Measurements from ENCODE around the gene FAM47E.

FAM47E gene, protein sequence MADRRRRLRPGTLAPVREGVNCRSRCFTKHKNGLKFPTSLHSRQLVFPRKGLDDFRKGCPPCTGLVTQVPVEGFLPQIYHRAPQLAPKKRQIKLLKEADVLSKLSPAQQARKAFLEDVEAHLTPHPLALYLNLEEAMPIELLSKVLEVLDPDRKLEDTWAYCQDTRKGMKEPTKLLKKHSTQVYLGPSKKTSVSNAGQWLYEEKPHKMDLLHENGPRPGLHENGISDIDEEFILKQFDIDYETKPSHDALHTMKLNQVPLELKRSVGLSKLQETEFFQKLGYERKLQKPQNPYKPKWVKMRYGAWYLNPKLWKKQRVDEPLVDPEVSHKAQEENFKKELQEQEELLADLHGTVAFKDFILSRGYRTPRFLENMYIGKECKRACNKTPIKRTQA

DNA sequence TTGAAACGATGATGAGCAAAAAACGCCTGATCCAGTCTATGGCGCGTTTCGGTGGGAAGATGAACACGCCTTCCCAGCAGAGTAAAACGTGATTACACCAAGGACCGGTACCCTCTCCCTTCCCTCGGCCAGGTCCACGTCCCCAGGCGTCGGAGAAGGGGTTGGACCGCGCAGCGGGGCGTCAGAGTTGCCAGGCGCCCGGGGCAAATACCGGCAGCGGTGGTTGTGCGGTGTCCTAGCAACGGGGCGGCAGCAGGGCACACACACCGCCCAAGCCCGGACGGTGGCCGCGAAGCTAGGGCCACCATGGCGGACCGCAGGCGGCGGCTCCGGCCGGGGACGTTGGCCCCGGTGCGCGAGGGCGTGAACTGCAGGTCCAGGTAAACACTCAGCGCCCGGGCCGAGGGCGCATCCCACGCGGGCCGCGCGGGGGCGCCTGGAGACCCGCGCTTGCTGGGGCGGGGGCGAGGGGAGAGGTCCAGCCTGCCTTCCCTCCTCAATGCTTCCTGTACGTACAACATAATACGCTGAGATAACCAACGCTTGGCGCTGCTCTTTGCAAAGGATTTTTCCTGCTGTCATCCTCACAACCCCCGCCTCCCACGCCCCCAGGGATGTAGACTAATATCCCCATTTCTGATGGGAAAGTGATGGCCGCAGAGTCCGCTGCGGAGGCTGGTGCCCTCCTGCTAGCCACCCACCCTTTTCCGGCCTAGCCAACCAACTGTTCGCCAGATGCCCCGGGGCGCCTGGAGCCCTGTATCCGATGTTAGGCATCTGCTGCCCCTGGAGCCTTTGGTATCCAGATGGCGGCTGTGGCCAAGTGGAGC, at the start of gene FAM47E:
Gene FAM47E (plus strand): TSS at position 281 of the 830 bp plus-strand sequence. CDS start 26 bp downstream, at position 307.
- peak; percentile 2 to 3 for DNase-seq

DNA sequence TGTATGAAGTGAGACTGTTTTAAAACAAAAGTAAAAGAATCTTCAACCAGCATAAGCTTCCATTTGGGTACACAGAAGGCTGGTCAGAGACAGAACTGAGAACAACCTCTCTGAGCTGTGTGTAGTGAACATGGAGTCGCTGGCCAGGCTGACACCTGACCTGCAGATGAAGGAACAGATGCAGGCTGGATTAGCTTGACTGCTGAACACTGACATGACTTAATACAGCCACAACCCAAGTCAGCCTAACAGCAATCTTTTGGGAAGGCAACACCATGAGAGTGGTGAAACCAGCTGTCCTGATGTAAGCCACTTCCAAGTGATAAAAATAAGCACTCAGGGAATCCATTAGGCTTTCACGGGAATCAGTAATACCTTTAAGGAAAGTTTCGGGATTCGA, 48.0 kb upstream of the FAM47E start:
- no peak for DNase-seq

DNA sequence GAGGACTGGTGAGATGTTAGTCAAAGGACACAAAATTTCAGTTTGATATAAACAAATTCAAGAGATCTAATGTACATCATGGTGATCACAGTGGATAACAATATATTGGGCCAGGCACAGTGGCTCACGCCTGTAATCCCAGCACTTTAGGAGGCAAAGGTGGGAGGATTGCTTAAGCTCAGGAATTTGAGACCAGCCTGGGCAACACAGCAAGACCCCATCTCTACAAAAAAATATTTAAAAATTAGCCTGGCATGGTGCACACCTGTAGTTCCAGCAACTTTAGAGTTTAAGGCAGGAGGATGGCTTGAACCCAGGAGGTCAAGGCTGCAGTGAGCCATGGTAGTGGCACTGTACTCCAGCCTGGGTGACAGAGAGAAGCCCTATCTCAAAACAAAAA, 46.6 kb upstream of the FAM47E start:
- DNase-seq = no peak

DNA sequence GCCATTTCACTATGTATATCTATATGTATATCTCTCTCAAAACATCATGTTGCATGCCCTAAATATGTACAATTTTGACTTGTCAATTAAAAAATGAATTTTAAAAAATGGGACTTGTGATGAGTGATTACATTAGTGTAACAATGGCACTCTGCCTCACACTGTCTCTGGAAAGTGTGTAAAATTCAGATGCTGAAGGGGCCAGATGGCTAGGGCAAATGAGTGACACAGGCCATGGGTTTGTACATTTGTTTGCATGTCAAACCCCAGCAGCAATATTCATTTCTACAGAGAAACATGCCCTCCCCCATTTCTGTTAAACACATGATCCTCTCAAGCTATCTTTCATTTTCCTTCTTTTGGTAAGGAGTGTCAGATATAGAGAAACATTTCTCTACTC, 46.0 kb upstream of the FAM47E start:
- DNase-seq = no peak

DNA sequence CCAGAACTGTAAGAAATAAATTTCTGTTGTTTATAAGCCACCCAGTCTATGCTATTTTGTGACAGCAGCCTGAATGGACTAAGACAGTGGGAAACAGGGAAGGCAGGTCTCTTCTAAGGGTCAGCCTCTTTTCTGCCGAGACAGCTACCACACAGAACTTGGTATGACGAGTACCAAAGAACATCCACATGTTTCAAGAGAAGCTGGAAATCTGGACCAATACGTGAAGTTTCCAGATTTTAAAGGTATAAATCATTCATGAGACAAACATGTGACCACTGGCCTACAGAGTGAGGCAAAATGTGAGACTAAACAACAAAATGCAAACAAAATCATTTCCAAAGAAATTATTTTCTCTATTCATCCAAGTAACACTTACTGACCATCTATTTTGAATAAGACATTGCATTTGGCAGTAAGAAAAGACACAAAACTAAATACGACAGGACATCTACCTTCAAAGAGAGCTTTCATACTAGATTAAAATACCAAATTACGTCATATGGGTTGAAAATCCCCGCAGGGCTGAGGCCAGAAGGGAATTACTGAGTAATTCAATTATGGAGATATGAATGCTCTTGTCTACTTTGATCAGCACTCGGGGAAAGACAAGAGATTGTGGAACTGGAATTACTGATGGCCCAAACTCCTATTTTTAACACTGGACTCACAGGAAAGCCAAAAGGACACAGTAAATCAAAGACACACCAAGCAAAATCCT, 45.1 kb upstream of the FAM47E start:
- no peak for DNase-seq

DNA sequence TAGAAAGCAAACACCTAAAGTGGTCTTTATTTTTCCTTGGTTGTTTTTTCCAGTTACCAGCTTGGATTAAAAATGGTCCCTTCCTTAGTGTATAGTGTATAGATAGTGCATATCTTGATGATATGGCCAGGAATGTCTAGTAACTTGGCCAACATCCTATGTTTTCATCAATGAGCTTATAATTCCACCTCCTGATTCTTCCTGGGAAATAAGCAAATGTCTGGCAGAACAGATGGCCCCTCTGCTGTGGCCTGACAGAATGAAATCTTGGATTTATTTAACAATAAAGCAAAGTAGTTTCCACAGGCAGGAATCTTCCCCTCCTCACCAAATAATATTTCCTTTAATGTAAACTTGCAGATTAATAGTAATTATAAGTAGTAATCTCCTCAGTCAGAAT, 44.0 kb upstream of the FAM47E start:
- no peak for DNase-seq

DNA sequence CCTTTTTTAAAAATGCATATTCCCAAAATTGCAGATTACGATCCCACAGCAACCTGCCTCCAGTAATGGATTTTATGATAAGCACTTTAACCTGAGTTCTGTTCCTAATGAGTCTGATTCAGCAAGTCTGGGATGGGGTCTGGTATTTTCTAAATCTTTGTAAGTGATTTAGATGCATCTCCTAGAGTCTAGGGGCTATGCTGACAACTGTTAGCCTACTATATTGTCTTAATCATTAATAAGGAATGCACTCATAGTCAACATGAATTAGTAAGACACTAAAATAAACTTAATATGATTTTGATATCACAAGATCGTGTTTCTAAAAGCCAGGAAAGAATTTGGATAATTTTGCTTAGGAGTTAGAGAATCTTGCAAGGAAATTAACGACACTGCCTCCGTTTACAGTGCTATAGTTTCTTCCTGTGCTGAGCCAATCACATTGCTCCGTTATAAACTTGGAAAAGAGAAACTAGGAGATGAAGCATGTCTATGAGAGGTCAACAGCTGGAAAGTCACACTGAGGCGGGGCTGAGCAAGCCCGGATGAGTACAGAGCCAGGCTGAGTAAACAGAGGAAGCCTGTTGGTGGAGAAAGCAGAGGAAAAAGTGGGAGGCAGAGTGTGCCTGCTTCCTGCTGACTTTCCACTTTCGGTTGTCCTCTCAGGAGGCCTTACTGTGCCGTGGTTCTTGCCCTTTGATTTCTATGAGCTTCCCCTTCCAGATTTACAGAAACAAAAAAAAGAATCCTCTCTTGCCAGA, 43.3 kb upstream of the FAM47E start:
- DNase-seq = no peak

DNA sequence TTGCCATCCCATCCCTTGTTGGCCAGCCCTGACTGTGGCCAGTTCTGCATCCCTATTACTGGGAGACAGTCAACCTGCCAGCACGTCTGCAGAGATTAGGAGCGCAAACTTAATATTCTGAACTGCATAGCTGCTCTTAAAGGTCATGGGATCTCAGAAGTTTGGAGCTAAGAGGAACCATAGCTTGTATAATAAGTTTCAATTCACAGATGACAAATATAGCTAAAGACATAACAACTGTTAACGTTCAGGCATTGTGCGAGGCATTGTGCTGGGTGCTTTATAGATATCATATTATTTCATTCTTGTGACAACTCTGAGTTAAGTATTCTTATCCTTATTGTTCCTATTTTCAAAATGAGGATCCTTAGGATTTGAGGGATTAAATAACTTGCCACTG, 41.6 kb upstream of the FAM47E start:
- no peak for DNase-seq

DNA sequence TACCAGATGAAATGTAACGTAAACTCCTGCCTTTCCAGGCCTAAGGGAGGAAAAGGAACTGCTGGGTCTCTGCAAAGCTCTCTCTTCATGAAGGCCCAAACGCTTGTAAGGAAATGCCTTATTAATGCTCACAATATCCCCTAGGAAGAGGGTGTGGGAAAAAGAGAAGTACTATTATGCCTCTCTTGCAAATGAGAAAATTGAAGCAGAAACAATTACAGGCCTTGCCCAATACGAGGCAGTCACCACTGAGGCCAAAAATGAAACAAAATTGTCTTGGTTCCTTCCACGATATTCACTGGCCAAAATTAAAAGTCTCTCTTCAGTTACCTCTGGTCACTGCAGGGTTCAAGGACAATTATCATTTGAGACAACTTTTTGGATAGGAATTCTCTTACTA, 41.1 kb upstream of the FAM47E start:
- no peak for DNase-seq

DNA sequence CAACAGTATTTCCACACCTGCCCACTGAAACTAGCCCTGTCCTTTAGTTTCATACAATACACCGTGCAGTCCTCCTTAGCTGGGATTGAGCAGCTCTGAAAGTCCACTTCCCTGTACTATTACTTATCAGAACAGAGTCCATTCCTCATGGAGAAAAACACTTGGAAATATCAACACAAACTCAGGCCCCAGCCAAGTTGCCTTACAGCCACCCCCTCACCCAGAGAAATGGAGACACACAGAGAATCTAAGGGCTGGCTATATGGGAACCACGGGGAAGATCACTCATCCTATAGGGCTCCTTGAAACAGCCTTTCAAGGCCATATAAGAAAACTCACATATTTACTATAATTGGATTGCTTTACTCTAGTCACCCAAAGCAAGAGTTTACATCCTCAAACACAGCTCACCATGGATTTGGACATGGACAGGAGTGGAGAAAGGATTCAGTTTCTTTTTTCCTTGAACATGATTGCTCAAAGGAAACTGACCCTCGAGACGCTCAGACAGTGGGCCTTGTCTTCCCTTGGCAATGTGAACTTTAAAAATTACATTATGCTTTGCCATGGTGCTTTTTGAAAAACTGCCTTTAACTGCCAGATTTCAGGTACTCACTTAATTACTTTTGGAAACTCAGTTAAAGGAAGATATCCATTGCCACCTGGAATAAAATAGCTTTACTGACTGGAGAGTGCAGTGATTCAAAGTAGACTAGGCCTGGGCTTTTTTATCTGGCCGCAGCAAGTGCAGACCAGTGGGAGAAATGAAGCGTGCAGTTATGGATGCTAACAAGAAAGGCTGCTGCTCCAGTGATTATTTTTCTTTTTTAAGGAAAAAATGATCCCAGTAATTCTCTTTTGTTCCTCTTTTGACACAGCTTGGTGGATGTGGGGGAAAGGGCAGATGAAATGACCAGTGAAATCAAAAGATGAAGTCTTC, 39.5 kb upstream of the FAM47E start:
- no peak for DNase-seq

DNA sequence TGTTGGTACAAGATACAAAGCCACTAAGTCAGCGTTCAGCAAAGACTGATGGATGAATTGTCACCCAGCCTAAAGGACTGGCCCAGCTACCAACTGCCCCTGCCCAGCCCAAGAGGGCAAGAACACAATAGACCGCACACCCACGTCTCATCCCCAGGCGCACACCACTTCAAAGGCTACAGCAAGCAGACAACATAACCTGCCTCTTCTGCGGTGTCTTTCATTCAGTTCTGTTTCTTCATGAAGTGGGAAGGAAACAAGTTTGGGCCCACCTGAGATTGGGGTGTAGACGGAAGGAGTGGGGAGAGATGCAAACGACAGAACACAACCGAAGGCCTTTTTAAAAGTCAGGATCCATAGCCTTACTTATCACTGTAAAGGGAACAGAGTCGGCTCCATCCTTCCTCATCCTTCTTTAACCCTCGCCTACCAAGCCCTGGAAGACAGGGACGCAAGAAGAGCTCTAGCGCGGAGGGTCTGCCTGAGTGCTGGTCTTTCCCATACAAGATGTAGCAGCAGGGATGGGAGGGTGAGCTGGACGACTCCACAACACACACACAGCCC, 38.6 kb upstream of the FAM47E start:
- peak; percentile 15 to 35 for DNase-seq

DNA sequence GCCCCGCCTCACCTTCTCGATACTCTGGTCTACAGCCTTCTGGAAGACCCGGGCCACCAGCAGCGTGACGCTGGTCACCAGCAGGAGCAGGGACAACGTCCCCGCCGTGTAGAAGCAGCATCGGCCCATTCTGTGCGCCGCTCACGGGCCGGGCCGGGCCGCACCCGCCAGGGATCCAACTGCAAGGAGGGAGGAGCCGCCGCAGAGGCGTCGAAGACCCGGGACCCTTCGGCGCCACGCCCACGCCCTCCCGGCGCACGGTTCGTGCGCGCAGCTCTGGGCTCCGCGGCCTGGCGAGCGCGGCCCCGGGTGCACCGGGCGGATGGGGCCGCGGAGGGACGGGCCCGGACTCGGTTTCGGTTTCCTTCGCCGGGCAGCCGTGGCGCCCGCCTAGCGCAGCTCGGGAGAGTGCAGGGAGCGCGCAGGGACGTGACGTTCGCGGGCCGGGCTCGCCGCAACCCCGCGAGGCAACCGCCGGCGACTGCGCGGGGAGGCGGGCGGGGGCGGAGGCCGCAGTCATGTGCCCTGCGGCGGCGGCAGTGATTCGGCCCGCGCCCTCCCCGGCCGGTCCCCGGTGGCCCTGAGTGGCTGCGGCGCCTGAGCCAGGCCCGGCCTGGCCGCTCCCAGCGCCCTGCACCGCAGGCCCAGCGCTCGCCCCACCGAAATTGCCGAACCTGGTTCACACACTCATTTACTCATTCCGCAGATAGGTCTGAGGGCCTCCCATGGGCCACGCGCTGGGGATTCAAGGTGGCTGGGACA, 37.9 kb upstream of the FAM47E start, which contains the start of gene SCARB2:
Gene SCARB2 (minus strand): TSS at position 410 of the 762 bp plus-strand sequence. CDS start 281 bp downstream, at position 129.
- DNase-seq = peak; percentile 52 to 57

DNA sequence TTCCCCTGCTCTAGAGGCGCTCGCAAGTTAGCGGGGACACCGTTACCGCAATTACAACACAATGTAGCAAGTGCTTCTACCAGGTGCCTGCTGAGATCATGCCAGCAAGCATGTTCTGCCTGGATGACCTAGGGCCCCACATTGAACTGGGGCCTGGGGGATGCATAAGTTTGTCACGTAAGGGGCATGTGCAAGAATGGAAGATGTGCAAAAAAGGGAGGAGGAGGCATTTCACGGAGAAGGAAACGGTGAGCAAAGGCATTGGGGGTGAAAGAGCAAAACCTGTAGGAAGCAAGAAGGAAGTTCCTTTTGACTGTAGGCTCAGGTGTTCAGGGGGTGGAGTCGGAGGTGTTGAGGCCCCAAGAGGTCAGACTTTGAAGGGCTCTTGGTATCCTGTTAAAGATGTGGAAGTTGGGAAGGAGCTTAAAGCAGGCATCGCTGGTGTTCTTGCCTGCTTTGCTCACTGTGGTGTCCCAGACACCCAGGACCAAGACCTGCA, 37.3 kb upstream of the FAM47E start:
- DNase-seq = peak in 1 of 2 donors; percentile 6

DNA sequence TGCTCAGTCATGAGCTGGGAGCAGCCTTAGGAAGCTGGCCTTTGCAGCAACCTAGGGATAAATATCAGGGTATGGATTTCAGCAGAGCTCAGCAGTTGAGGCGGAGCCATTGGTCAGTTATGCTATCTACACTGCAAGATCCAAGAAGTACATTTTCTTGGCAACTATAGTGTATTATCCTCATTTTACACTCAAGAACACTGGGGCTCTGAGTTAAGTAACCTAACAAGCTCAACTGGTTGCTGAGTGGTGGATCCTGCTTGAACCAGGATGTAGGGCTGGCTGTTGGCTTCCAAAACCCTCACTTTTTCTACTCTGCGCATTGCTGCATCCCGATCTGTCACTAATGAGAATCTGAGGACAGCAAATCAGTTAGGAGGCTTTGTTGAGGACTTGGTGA, 36.4 kb upstream of the FAM47E start:
- no peak for DNase-seq

DNA sequence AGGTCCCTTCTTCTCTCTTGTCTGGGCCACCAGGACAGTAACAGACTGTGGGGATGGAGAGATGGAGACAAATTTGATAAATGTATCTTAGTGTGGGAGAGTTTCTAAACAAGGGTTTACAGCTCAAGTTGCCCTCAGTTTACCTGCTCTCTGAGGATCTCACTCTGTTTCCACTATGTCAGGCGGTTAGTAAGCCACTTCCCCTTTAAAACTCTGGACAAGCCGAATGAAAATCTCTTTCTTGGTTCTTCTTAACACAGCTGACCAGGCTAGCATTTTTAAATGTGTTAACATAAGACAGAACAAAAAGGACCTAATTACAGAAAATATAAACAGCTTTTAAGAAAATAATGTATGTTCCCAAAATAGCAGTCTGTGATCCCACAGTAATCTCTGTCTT, 35.0 kb upstream of the FAM47E start:
- DNase-seq = no peak

DNA sequence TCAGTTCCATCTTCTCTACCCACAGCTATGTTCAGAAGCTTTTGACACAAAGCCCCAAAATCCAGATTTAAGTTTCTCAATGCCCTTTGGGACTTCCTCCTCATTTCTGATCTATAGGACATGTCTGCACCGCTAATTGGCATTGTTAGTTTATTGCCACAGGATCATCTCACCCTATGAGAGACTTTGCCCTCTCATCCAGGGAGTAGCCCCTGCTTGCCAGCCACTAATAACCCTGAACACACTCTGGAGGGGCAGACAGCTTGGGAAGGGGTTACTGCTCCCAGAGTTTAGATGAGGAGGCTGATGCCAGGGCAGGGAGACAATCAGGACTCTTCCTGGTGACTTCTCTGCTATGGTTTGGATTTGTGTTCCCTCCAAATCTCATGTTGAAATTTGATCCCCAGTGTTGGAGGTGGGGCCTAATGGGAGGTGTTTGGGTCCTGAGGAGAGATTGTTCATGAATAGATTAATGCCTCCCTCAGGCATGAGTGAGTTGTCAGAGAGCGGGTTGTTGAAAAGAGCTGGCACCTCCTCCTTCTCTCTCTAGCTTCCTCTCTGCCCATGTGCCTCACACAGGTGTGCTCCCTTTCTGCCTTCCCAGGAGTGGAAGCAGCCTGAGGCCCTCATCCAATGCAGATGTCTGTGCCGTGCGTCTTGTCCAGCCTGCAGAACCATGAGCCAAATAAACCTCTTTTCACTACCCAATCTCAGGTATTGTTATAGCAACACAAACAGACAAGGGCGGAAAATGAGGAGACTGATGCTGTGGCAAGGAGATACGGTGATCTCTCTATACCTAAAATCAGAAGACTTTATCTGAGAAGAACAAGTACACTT, 34.3 kb upstream of the FAM47E start:
- no peak for DNase-seq

DNA sequence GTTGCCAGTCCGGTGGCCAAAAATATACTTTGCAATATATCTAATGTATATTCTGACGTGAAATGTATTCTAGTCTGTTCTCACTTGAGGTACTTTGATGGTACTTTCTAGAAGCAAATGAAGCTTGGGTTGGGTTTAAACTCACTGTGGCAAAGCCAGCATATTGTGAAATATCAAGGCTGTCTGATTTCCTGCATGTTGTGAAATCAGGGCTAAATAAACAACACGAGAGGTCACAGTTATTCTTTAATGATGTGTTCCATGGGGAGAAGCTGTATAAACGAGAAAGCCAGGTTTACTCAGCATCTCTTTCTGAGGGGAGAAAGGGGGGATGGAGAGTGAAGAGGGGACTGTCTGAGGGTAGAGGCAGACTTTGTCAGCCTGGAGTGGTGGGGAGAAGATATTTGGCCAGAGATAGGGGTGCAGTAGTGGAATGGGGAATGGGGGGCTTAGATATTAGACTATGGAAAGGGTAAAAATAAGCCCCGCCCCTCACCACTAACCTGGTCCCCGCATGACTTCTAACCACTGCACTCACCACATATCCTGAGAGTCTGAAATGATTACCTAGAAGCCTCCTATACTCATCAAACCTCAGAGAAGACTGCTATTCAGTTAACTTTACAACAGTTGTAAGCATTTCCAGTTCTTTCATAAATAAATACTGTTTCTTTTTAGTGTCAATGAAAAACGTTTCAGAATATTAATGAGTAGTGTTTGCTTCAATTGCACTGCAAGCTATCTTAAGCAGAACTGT, 32.0 kb upstream of the FAM47E start:
- no peak for DNase-seq

DNA sequence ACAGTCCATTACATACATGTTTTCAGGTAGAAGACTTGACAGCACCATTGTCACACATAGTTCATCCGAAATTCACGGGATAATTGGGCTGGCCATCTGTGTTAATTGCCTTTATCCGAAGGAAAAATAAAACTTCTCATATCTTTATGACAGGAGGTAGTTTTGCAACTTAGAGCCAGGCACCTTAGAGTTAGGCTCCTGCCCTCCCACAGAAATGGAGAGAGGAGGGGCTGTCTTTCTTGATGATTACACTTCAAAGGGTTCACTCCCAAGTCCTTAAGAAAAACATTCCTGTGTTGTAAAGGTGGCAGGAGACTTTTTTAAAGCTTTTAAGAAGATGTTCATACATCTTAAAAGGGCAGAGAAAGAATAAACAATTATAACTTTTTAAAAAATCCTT, 27.4 kb upstream of the FAM47E start:
- no peak for DNase-seq
